Lower leg skin (tissue), 3 donors: ENCODE measurements around the gene DCST1.

Source experiments
- POLR2A ChIP-seq, 2 donors: fragments of 450-650 bp; IDR thresholded peaks; one replicate each; pipeline ENCODE4 v1.6.1; 2016 to 2017; ENCODE audit warnings: antibody characterized with exemption in 2 of 2, mild to moderate bottlenecking in 1 of 2, moderate library complexity in 1 of 2
- TF ChIP-seq, protein P1 (sequence below), 3 donors: fragments of 450-650 bp; IDR thresholded peaks; one replicate each; pipeline ENCODE4 v1.5.1; 2016; ENCODE audit warnings: antibody characterized with exemption in 3 of 3, mild to moderate bottlenecking in 3 of 3, moderate library complexity in 2 of 3

DNA sequence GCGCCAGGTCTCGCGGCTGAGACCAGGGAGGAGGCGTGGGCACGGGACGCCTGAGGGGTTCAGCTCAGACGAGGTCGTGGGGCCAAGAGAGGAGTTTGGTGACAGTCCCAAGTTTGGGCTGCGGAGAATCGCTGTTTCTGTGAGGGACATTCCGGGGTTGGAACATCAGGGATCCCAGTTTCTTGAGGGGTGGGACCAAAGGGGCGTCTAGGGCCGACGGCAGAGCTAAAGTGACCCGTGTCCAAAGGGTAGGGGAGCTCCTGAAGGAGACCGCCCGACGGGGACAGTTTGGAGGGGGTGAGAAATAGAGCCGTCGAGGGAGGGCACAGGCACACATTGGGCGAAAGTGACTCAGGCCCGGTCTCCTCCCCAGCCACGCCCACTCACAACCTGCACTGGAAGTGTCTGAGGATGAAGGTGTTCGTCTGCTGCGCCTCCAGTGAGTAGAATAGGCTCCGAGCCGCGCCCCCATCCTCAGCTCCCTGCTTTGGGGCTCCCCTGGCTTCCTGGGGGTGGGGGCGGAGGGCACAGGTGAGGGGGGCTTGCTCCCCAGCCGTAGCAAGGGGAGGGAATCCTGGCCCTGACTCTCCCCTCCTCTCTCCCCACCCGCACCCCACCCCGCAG is 52.0 kb downstream of the DCST1 start:
- TF ChIP-seq, protein P1, sequence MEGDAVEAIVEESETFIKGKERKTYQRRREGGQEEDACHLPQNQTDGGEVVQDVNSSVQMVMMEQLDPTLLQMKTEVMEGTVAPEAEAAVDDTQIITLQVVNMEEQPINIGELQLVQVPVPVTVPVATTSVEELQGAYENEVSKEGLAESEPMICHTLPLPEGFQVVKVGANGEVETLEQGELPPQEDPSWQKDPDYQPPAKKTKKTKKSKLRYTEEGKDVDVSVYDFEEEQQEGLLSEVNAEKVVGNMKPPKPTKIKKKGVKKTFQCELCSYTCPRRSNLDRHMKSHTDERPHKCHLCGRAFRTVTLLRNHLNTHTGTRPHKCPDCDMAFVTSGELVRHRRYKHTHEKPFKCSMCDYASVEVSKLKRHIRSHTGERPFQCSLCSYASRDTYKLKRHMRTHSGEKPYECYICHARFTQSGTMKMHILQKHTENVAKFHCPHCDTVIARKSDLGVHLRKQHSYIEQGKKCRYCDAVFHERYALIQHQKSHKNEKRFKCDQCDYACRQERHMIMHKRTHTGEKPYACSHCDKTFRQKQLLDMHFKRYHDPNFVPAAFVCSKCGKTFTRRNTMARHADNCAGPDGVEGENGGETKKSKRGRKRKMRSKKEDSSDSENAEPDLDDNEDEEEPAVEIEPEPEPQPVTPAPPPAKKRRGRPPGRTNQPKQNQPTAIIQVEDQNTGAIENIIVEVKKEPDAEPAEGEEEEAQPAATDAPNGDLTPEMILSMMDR (IDR thresholded peaks at IDR 0.05) = no peak
- no peak for TF ChIP-seq POLR2A (IDR thresholded peaks at IDR 0.05)
